Mucosa of descending colon (tissue), 3 donors: Measurements from ENCODE around the gene FAM53B. TPM values are rescaled to one million over a fixed set of nuclear protein-coding genes. Genes with fewer than 3 reads are reported as not detected.

ENCODE experiments used
- ATAC-seq: fragments of 200-7000 bp; cut with Tn5 transposase; one replicate; pipeline ENCODE4 v1.9.1; 2020; ENCODE audit warnings: mild to moderate bottlenecking, moderate library complexity
- DNase-seq, 3 donors: peaks; one replicate each; pipeline ENCODE4 v3.0.0-alpha.2; 2020
- H3K36me3 ChIP-seq: fragments of 200-600 bp; one replicate; pipeline ENCODE4 v1.8.0; 2021; ENCODE audit warnings: low read depth, mild to moderate bottlenecking
- H3K4me1 ChIP-seq: fragments of 200-600 bp; one replicate; pipeline ENCODE4 v1.8.0; 2021; ENCODE audit warnings: low read depth, mild to moderate bottlenecking
- H3K4me3 ChIP-seq: fragments of 200-600 bp; one replicate; pipeline ENCODE4 v1.8.0; 2021; ENCODE audit warnings: mild to moderate bottlenecking
- H3K9me3 ChIP-seq: fragments of 200-600 bp; one replicate; pipeline ENCODE4 v1.8.0; 2021; ENCODE audit warnings: mild to moderate bottlenecking
- CTCF ChIP-seq: fragments of 200-600 bp; IDR thresholded peaks from one replicate; pipeline ENCODE4 v1.8.0; 2022; ENCODE audit warnings: antibody characterized with exemption, mild to moderate bottlenecking
- intact Hi-C, 2 donors: fragments of 100-400 bp; cut with DNase I in 1 of 2; cut with micrococcal nuclease in 1 of 2; formaldehyde crosslinking; loops; one replicate each; pipeline versions ENCODE4 v1.11.0 to v1.11.1; 2022; cut with DNase I, micrococcal nuclease
- total RNA-seq, 3 donors: library from RNA; stranded (reverse); fragmentation: NEBNext Ultra II Directional in 2 of 3; extraction: Animal tissue kit (Norgen Biotek cat#: 25700) in 2 of 3; gene quantifications; one replicate each; pipeline versions ENCODE4 v1.2.1 to v1.2.4, GENCODE V29; 2021 to 2023
- donor health status: DM: no; HTN: no; CAD: no; lungs with moderate emphysema.
- donor health status: DM: no; HTN: no; CAD: no.
- donor health status: DM: no; HTN: yes; CAD: no.

The FAM53B gene
- total RNA-seq, 3 donors from 2014 or later = 37.2 to 48.0 (median 44.2) TPM

GRCh38 chr10:124601016-124601415 lies 143.2 kb downstream of the FAM53B start:
- Histone ChIP-seq H3K36me3 (no peaks in the 10 kb centered on the region), H3K9me3 (no peaks in the 10 kb centered on the region), H3K4me1 (no peaks in the 10 kb centered on the region), H3K4me3 (no peak overlapping the region)
- DNase-seq = peak in 2 of 3 donors; percentile 3 to 16
- no peak for TF ChIP-seq CTCF
- ATAC-seq = no peak
- intact Hi-C loops = no loop called here

- DNase-seq (peak in 2 of 3 donors; percentile 17 to 43), ATAC-seq (no peak)
- intact Hi-C loops = no loop called here
Observed at GRCh38 chr10:124600051-124600880, 143.9 kb downstream of the FAM53B start.

GRCh38 chr10:124599588-124600050 lies 144.6 kb downstream of the FAM53B start:
- no peak for TF ChIP-seq CTCF
- DNase-seq = peak in 1 of 3 donors; percentile 9
- intact Hi-C loops = no loop called here

More at GRCh38 chr10:124600051-124600880, 143.9 kb downstream of the FAM53B start:
- no peak for TF ChIP-seq CTCF
- Histone ChIP-seq H3K36me3 (no peaks in the 10 kb centered on the region), H3K4me1 (no peaks in the 10 kb centered on the region), H3K9me3 (no peaks in the 10 kb centered on the region), H3K4me3 (no peak overlapping the region)

GRCh38 chr10:124598773-124599587 lies 145.2 kb downstream of the FAM53B start:
- peak in 2 of 3 donors; percentile 11 to 39 for DNase-seq
- no peak overlapping the region for H3K4me3 ChIP-seq
- H3K9me3 ChIP-seq = no peaks in the 10 kb centered on the region
- no peak for TF ChIP-seq CTCF
- intact Hi-C loops = no loop called here
- no peaks in the 10 kb centered on the region for H3K4me1 ChIP-seq
- no peaks in the 10 kb centered on the region for H3K36me3 ChIP-seq
- no peak for ATAC-seq

More at GRCh38 chr10:124599588-124600050, 144.6 kb downstream of the FAM53B start:
- no peak overlapping the region for H3K4me3 ChIP-seq
- no peaks in the 10 kb centered on the region for H3K4me1 ChIP-seq
- ATAC-seq = no peak
- no peaks in the 10 kb centered on the region for H3K36me3 ChIP-seq
- no peaks in the 10 kb centered on the region for H3K9me3 ChIP-seq

GRCh38 chr10:124598196-124598595 lies 146.0 kb downstream of the FAM53B start:
- intact Hi-C loops = no loop called here
- DNase-seq = peak in 2 of 3 donors; percentile 21 to 50
- H3K4me3 ChIP-seq = no peak overlapping the region

More at GRCh38 chr10:124598196-124598595, 146.0 kb downstream of the FAM53B start:
- ATAC-seq = no peak
- Histone ChIP-seq H3K36me3 (no peaks in the 10 kb centered on the region), H3K9me3 (no peaks in the 10 kb centered on the region), H3K4me1 (no peaks in the 10 kb centered on the region)
- TF ChIP-seq CTCF = no peak
